K562 (cell line): ENCODE results near the gene AP1M2. TPM values are rescaled to one million over a fixed set of nuclear protein-coding genes. Genes with fewer than 3 reads are reported as not detected.
A peak's percentile ranks its signal among the peaks of the same experiment; 100 is the strongest.
"Not testable (repeated sequence)": the region's sequence is repeated elsewhere in the genome, so short reads cannot be mapped to it uniquely, and the experiment has no call there.

Experiments
- ATAC-seq: fragments of 200-7000 bp; cut with Tn5 transposase; 3 replicates; pipeline ENCODE4 v1.9.1; 2020; ENCODE audit warnings: moderate library complexity
- BruUV-seq: library from RNA; stranded (reverse); fragments of 400-500 nt; replicated peaks from 2 replicates; lab custom pipeline; 2021; lab: Mats Ljungman, UMichigan
- CTCF ChIA-PET: fragments of 300-600 bp; formaldehyde crosslinking; extraction: SDS; loops from one replicate; lab custom pipeline; 2021; ENCODE audit warnings: low intra/inter-chr PET ratio; lab: Yijun Ruan, JAX
- POLR2A ChIA-PET: fragments of 300-600, 350-650 bp; sonication (Branson Sonifier 250); formaldehyde crosslinking; extraction: SDS; loops from one replicate; lab custom pipeline; 2021; ENCODE audit warnings: antibody characterized with exemption, inconsistent platforms; lab: Yijun Ruan, JAX
- DNase-seq, 4 experiments: peaks; one replicate each; pipeline versions ENCODE4 v3.0.0 to v3.0.0-alpha.2; 2011 to 2018; ENCODE audit warnings: low spot score in 3 of 4, mixed read lengths in 3 of 4; ENCODE audit errors: extremely low read depth in 1 of 4
- FAIRE-seq: peaks from 2 replicates; lab custom pipeline; 2011; peaks lifted over from hg19 to GRCh38; lab: Jason Lieb, UNC
- H2AFZ ChIP-seq: 2 replicates; pipeline ENCODE4 v1.6.0; 2011; ENCODE audit warnings: low read depth, low read length, control low read depth, inconsistent platforms
- H3K27ac ChIP-seq: fragments of 200-600 bp; 3 replicates; pipeline ENCODE4 v1.8.0; 2011; ENCODE audit warnings: low read depth, mild to moderate bottlenecking, control low read depth, inconsistent platforms, low read length, moderate library complexity, mixed read lengths; ENCODE audit errors: extremely low read depth
- H3K27me3 ChIP-seq, 2 experiments: fragments of 300-600 bp in 1 of 2; 2 replicates in 1 of 2; 3 replicates in 1 of 2; pipeline versions ENCODE4 v1.6.0 to v1.8.0; 2011; ENCODE audit warnings: inconsistent platforms in 2 of 2, low read length in 2 of 2, mild to moderate bottlenecking in 1 of 2, mixed read lengths in 1 of 2, moderate library complexity in 1 of 2; ENCODE audit not compliant: control insufficient read depth in 2 of 2, insufficient read depth in 2 of 2
- H3K36me3 ChIP-seq: fragments of 300-600 bp; 3 replicates; pipeline ENCODE4 v1.8.0; 2011; ENCODE audit warnings: mild to moderate bottlenecking, low read length, inconsistent platforms; ENCODE audit not compliant: control insufficient read depth, insufficient read depth
- H3K4me1 ChIP-seq, 2 experiments: fragments of 200-600 bp in 1 of 2; replicated peaks in 1 of 2; 2 replicates in 1 of 2; 3 replicates in 1 of 2; pipeline versions ENCODE4 v1.5.1 to v1.8.0; 2011; ENCODE audit warnings: inconsistent platforms in 2 of 2, low read length in 2 of 2, mild to moderate bottlenecking in 1 of 2, mixed read lengths in 1 of 2, moderate library complexity in 1 of 2; ENCODE audit not compliant: control insufficient read depth in 2 of 2, insufficient read depth in 2 of 2
- H3K4me2 ChIP-seq: 2 replicates; pipeline ENCODE4 v1.6.1; 2011; ENCODE audit warnings: low read length, control low read depth, inconsistent platforms, mixed read lengths; ENCODE audit not compliant: insufficient read depth
- H3K4me3 ChIP-seq: fragments of 200-600 bp; sonication (generic), shearing (Covaris generic); 2 replicates; pipeline ENCODE4 v1.5.1; 2016; ENCODE audit warnings: control low read depth, inconsistent platforms
- H3K79me2 ChIP-seq: fragments of 200-600 bp; 3 replicates; pipeline ENCODE4 v1.8.0; 2011; ENCODE audit warnings: low read length, inconsistent platforms; ENCODE audit not compliant: control insufficient read depth, insufficient read depth
- H3K9ac ChIP-seq, 2 experiments: 2 replicates each; pipeline versions ENCODE4 v1.6.0 to v1.6.1; 2011; ENCODE audit warnings: low read depth in 2 of 2, low read length in 2 of 2, control low read depth in 1 of 2, inconsistent platforms in 1 of 2, mild to moderate bottlenecking in 1 of 2, mixed read lengths in 1 of 2; ENCODE audit not compliant: insufficient read depth in 1 of 2
- H3K9me1 ChIP-seq: one replicate; pipeline ENCODE4 v1.6.0; 2011; ENCODE audit warnings: inconsistent platforms, mild to moderate bottlenecking, low read length, moderate library complexity; ENCODE audit not compliant: control insufficient read depth, insufficient read depth
- H3K9me3 ChIP-seq: replicated peaks from 2 replicates; pipeline ENCODE4 v1.5.1; 2011; ENCODE audit warnings: low read depth, low read length, inconsistent platforms; ENCODE audit not compliant: control insufficient read depth, insufficient read depth
- H4K20me1 ChIP-seq: replicated peaks from 2 replicates; pipeline ENCODE4 v1.6.1; 2011; ENCODE audit warnings: low read length, inconsistent platforms, mixed read lengths; ENCODE audit not compliant: control insufficient read depth, insufficient read depth
- ASH1L ChIP-seq: fragments of 450-650 bp; IDR thresholded peaks from 2 replicates; pipeline ENCODE4 v1.6.1; 2018; ENCODE audit warnings: borderline replicate concordance, mild to moderate bottlenecking, low read depth; ENCODE audit not compliant: partially characterized antibody
- CREB5 ChIP-seq: fragments of 250-450 bp; sonication (Bioruptor Pico); IDR thresholded peaks from 2 replicates; pipeline ENCODE4 v1.5.0; 2020; ENCODE audit warnings: mild to moderate bottlenecking
- PML ChIP-seq: IDR thresholded peaks from 2 replicates; pipeline ENCODE4 v1.6.1; 2012; ENCODE audit warnings: low read length, inconsistent platforms
- POLR2G ChIP-seq: fragments of 200-400 bp; formaldehyde crosslinking; IDR thresholded peaks from 2 replicates; pipeline ENCODE4 v1.6.1; 2017; ENCODE audit warnings: low read depth, mild to moderate bottlenecking, antibody characterized with exemption, low read length, moderate library complexity
- RCOR1 ChIP-seq, 2 experiments: IDR thresholded peaks; 2 replicates each; pipeline ENCODE4 v1.6.1; 2012; ENCODE audit warnings: low read depth in 2 of 2, low read length in 2 of 2, borderline replicate concordance in 1 of 2, improper control_type of control experiment in 1 of 2
- THRAP3 ChIP-seq: fragments of 450-650 bp; IDR thresholded peaks from 2 replicates; pipeline ENCODE4 v1.6.1; 2016; ENCODE audit warnings: mild to moderate bottlenecking, inconsistent platforms, borderline replicate concordance
- TSHZ1 ChIP-seq: fragments of 250-450 bp; sonication (Bioruptor Pico); IDR thresholded peaks from 2 replicates; pipeline ENCODE4 v1.4.0; 2020; ENCODE audit warnings: mild to moderate bottlenecking, moderate library complexity
- ZNF197 ChIP-seq: fragments of 200-800 bp; sonication (Bioruptor generic); IDR thresholded peaks from 2 replicates; pipeline ENCODE4 v1.6.1; 2016; ENCODE audit warnings: low read depth, missing genetic modification characterization, missing compliant biosample characterization
- WGBS: fragments of 100-300 bp; shearing (Covaris generic); methylation state at CpG from one replicate; pipeline ENCODE4 v1.1.6; 2016; ENCODE audit warnings: low coverage, mixed read lengths; ENCODE audit not compliant: insufficient coverage; ENCODE audit errors: missing lambda C conversion rate; 5-methylcytosine and 5-hydroxymethylcytosine counted together
- in situ Hi-C: fragments of 300-500 bp; cut with MboI; formaldehyde crosslinking; loops from 4 replicates; pipeline ENCODE4 v1.15.0; 2018; ENCODE audit warnings: inconsistent platforms, mixed read lengths
- intact Hi-C: fragments of 100-400 bp; cut with micrococcal nuclease; formaldehyde crosslinking; loops from 2 replicates; pipeline ENCODE4 v1.14.2; 2022
- polyA plus RNA-seq, 8 experiments: library from polyadenylated mRNA; depleted of rRNA in 4 of 8; stranded (reverse) in 5 of 8; unstranded in 3 of 8; fragments of >200 nt; fragmentation: Nextera tagmentation in 2 of 8; fragmentation: Illumina TruSeq in 1 of 8; extraction: Ambion mirVana in 2 of 8; extraction: Trizol in 1 of 8; gene quantifications; 2 replicates each; pipeline versions ENCODE4 v1.2.1 to v1.2.3, GENCODE V29; 2011 to 2014; ENCODE audit warnings: inconsistent platforms in 1 of 8, missing spikeins in 1 of 8
- total RNA-seq, 7 experiments: library from RNA; depleted of rRNA in 6 of 7; stranded (reverse); fragments of >200 nt in 6 of 7; fragmentation: Illumina TruSeq in 2 of 7; extraction: Trizol in 2 of 7; gene quantifications; 2 replicates each; pipeline versions ENCODE4 v1.2.1 to v1.2.3, GENCODE V29; 2011 to 2021; ENCODE audit warnings: low replicate concordance in 1 of 7

The AP1M2 gene
- total and polyA plus RNA-seq, 9 of the 15 experiments (the other 6 are each of a cell fraction or from before 2014, with no cell fraction given): 0.33 to 1.4 (median 0.89) TPM; not detected in 1

DNA sequence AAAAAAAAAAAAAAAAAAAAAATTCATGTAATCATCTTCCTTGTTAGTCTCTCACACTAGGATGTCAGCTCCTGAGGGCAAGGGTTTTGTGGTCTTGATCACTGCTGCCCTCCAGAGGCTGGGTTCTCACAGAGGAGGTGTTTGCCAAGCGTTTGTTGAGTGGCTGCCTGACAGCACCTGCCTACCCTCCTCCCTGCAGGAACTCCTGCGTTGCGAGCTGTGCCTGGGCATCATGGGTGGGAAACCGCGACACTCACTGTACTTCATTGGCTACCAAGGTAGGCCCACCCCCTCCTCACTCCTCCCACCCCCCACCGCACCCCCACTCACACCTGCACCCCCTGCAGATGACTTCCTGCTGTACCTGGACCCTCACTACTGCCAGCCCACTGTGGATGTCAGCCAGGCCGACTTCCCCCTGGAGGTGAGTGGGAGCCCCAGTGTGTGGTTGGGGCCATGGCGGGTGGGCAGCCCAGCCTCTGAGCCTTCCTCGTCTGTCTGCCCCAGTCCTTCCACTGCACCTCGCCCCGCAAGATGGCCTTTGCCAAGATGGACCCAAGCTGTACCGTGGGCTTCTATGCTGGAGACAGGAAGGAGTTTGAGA is 35.3 kb downstream of the AP1M2 start (continued):
- peak; percentile 74 for TF ChIP-seq POLR2G

GRCh38 chr19:10551006-10551405 is 36.1 kb downstream of the AP1M2 start:
- H2AFZ ChIP-seq, H3K79me2 ChIP-seq, FAIRE-seq, H3K9me3 ChIP-seq, H3K4me2 ChIP-seq, ATAC-seq, POLR2A ChIA-PET, H3K9ac ChIP-seq, H3K27me3 ChIP-seq, H3K27ac ChIP-seq, BruUV-seq, H3K4me3 ChIP-seq, intact Hi-C loops, in situ Hi-C loops, DNase-seq, H3K9me1 ChIP-seq: not testable (repeated sequence)
- CTCF ChIA-PET: interaction anchor here (0.6 kb wide), 1 partner anchor 10 kb away, joined by 3 read pairs; no protein-coding TSS in a partner anchor
- peaks cover 12% of the 10 kb centered on the region for H4K20me1 ChIP-seq
- H3K4me1 ChIP-seq: peaks cover 0 to 27% of the 10 kb centered on the region in 2 experiments; a peak in 2 of 5 replicates
- 95% methylated on average over 6 of the region's 9 CpGs for WGBS
- H3K36me3 ChIP-seq: peaks cover 86% of the 10 kb centered on the region

DNA sequence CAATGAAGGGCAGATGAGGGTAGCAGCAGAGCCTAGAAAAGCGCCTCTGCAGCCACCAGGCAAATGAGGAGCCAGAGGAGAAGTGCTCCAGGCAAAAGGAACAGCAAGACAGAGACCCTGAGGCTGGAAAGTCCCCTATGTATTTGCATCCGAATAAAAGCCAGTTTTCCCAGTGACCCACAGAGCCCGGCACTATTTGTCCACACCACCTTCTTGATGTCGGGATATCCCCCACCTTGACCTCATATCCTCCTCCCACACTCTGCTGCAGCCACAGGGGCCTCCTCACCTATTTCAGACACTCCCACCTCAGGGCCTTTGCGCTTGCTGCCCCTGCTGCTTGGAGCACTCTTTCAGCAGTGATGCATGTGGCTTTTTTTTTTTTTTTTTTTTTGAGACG is 36.8 kb downstream of the AP1M2 start:
- FAIRE-seq: no peak
- CTCF ChIA-PET: no interaction called here
- no peak for ATAC-seq
- TF ChIP-seq PML: no peak
- TF ChIP-seq THRAP3: no peak
- no peak for TF ChIP-seq CREB5 (CRISPR knock-in tag)
- no peak for TF ChIP-seq ZNF197
- no peak for TF ChIP-seq TSHZ1
- no peak for TF ChIP-seq ASH1L
- no peak for TF ChIP-seq RCOR1 (IDR thresholded peaks at IDR 0.05; ENCODE audit: borderline replicate concordance in 1 of 2, low read depth in 2 of 2, low read length in 2 of 2)

More for the DNA sequence above, 36.8 kb downstream of the AP1M2 start:
- Histone ChIP-seq H3K4me1 (peaks cover 0 to 31% of the 10 kb centered on the region in 2 experiments; a peak in 3 of 5 replicates), H3K9me1 (no peaks in the 10 kb centered on the region), H3K4me2 (no peak overlapping the region), H2AFZ (no peak overlapping the region), H3K79me2 (peaks cover 15% of the 10 kb centered on the region), H3K36me3 (peaks cover 85% of the 10 kb centered on the region), H3K27me3 (no peaks in the 10 kb centered on the region), H4K20me1 (peaks cover 16% of the 10 kb centered on the region), H3K4me3 (no peak overlapping the region), H3K27ac (no peak overlapping the region), H3K9me3 (peaks cover 3% of the 10 kb centered on the region), H3K9ac (no peak overlapping the region)
- BruUV-seq: no TSS peak
- DNase-seq: no peak
- in situ Hi-C loops (no loop called here), intact Hi-C loops (no loop called here)
- 89% methylated on average over 5 of the region's 6 CpGs for WGBS
- POLR2A ChIA-PET: no interaction called here
